C4-2B (cell line): Measurements from ENCODE around the gene THRB.

ENCODE experiments used
- CTCF ChIP-seq: fragments of 450-650 bp; conservative IDR thresholded peaks from 2 replicates; pipeline ENCODE4 v1.5.1; 2017; ENCODE audit warnings: mild to moderate bottlenecking
- ZFX ChIP-seq: fragments of 450-650 bp; IDR thresholded peaks from 2 replicates; pipeline ENCODE4 v1.6.1; 2017

DNA sequence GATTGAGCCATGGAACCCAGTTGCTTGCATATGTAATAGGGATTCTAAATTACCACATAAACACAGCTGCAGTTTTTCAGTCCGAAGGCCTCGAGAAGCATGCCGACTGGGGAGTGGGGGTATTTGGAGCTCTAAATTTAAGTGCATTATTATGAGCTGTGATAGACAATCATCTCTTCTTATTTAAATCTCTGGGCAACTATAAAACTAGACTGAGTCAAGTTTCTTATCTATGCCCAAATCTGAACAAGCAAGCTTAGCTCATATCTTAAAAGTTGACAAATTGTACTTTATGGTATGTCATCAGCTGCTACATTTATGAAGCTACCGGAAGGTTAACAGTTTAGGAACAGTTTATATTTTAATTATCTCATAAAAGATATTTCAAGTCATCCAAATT is 19.5 kb upstream of the THRB start:
- TF ChIP-seq CTCF (no peak), ZFX (no peak)
